NCI-H460 (cell line): ENCODE data around the gene STK26. TPM values are rescaled to one million over a fixed set of nuclear protein-coding genes. Genes with fewer than 3 reads are reported as not detected.
A peak's percentile ranks its signal among the peaks of the same experiment; 100 is the strongest.
"Not testable (repeated sequence)": the region's sequence is repeated elsewhere in the genome, so short reads cannot be mapped to it uniquely, and the experiment has no call there.

Experiments used
- DNase-seq: peaks from one replicate; pipeline ENCODE4 v3.0.0-alpha.2; 2016; ENCODE audit warnings: low read depth; ENCODE audit errors: extremely low read depth
- polyA plus RNA-seq: library from polyadenylated mRNA; depleted of rRNA; stranded (reverse); fragments of >200 nt; gene quantifications from 2 replicates; pipeline ENCODE4 v1.2.3, GENCODE V29; 2014; cell fraction: nucleus; rRNA removed
- total RNA-seq: library from RNA; depleted of rRNA; stranded (reverse); fragments of >200 nt; shearing (Covaris generic); gene quantifications from 2 replicates; pipeline ENCODE4 v1.2.3, GENCODE V29; 2014; rRNA removed

The STK26 gene
- total RNA-seq: 70.5 and 71.2 TPM in 2 replicates
- 44.9 and 64.7 TPM in 2 replicates for polyA plus RNA-seq

DNA sequence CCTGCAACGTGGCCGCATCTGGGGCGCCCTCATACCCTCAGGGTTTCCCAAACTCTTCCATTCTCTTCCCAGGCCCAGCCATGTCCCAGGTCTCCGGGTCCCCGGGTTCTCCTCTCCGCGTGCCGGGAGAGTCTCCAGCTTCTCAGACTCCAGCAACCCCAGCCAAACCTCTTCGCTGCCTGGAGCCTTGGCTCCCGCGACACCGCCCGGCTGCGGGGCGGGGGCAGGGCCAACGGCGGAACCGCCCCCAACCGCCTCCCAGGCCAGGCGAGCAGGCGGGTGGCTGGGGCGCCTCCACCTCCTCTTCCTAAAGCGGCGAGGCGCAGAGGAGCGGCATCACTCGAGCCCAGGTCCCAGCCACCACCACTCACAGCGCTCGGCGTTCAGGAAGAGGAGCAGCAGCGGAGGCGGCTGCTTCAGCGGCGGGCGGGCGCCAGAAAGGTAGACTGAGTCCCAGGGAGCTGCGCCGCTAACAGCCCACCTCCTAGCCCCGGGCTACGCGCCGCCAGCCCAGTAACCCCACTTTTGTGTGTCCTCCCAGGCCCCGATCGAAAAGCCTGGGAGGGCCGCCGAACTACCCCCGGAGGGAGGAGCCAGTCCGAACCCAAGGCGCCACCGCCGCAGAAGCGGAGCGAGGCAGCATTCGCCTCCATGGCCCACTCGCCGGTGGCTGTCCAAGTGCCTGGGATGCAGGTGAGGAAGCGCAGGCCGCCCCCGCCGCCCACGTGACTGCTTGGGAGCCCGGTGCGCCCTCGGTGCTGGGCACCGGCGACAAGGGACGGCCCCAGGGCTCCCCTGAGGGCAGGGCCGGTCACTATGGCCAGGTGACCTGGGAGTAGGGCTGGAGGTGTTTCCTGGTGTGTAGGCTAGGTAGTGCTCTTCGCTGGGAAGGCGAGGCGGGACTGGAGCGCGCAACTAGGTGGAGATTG, at the start of gene STK26:
Gene STK26 (plus strand): TSS at position 336 of the 929 bp plus-strand sequence. CDS start 316 bp downstream, at position 652.
- peak; percentile 69 for DNase-seq

- DNase-seq: no peak
These were observed 47.3 kb upstream of the STK26 start for GRCh38 chrX:131975851-131976250.

DNA sequence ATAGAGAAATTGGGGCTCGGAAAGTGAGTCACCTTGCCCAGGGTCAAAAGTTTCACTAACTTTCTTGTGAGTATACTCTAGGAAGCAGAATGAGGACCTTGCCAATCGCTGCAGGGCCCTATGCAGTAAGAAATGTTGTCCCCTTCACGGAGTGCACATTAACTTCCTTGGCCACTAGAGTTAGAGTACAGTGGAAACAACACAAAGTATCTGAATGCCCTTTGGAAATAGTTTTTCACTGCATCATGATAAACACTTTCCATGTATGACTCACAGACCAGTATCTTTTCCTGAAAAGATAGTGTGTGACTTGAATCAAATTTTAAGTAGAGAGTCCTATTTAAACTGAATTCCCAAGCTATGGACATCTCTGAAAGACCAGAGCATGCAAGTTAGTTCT, 45.5 kb upstream of the STK26 start:
- DNase-seq: no peak

- DNase-seq: no peak
These were observed 44.0 kb upstream of the STK26 start for GRCh38 chrX:131979116-131979515.

- DNase-seq: no peak
These were observed 37.5 kb upstream of the STK26 start for GRCh38 chrX:131985526-131986049.

DNA sequence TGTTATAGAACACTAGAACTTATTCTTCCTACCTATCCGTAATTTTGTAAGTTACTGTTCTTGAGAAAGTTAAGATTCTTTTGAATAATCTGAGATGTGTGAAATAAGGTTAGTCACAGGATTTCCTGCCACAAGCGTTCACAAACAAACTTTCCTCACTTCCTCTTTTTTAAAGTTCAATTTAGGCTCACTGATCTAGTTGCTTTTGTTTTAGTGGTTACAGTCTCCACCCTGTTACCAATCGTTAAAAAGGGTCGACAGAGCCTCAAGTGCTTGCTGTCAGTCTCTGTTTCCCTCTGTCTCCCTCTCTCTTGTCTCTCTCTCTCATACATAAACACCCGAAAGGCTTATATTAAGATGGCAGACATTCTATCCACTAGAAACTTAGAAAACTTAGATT, 35.9 kb upstream of the STK26 start:
- no peak for DNase-seq

DNA sequence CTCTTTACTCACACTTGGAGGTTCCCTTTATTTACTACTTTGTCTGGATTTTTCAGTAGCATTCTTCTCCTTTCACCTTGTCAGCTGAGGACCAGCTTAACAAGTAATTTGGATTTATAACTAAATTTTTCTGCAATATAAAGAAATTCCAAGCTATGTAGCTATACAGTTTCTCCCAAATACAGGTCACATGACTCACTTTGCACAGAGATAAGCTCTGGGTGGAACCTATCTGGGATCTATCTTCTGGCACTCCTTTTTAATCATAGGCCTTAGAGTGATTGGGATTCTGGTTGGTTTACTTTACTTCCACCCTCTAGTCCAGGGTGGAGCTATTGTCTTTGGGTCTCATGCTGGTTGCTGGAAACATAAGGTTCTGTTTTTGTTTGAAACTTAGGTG, 34.9 kb upstream of the STK26 start:
- DNase-seq: no peak

DNA sequence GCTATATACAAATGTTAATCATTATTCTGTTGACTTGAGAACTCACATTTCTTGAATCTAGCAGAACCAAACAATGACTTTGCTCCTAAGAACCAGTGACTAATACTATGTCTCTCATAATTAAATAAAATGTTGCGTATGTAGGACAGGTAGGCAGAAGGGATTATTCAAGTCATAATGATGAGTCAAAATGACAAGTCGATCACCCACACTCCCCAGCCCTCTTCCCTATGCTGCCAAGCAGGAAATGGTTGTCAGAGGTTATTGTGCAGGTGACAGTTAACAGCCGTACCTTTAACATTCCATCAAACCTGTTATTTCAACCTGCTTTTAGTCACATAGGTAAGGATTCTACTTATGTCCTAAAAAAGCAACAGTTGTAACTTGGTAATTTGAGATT, 22.0 kb upstream of the STK26 start:
- no peak for DNase-seq

DNA sequence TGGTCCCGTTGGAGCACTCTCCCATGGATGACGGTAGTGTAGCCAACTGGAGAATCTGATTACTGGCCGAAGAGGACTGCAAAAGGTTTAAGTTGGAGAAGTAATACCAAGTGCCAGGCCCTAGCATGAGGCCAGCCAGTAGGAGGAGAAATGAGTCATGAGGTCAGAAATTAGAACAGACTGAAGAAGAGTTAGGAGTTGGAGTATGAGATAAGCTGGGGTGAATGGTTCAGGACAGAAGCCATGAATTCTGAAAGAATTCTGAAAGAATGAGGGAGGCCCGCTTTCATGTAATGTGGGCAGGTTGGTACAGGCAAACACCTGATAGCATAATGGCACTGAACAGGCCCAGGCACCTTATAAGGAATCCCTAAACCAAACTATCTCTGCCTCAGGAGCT, 18.4 kb upstream of the STK26 start:
- no peak for DNase-seq

- no peak for DNase-seq
These were observed 13.8 kb upstream of the STK26 start for GRCh38 chrX:132009350-132009749.

DNA sequence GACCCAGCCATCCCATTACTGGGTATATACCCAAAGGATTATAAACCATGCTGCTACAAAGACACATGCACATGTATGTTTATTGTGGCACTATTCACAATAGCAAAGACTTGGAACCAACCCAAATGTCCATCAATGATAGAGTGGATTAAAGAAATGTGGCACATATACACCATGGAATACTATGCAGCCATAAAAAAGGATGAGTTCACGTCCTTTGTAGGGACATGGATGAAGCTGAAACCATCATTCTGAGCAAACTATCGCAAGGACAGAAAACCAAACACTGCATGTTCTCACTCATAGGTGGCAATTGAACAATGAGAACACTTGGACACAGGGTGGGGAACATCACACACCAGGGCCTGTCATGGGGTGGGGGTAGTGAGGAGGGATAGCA, 12.9 kb upstream of the STK26 start:
- not testable (repeated sequence) for DNase-seq

- DNase-seq: no peak
These were observed 7.2 kb upstream of the STK26 start for GRCh38 chrX:132015875-132016274.

DNA sequence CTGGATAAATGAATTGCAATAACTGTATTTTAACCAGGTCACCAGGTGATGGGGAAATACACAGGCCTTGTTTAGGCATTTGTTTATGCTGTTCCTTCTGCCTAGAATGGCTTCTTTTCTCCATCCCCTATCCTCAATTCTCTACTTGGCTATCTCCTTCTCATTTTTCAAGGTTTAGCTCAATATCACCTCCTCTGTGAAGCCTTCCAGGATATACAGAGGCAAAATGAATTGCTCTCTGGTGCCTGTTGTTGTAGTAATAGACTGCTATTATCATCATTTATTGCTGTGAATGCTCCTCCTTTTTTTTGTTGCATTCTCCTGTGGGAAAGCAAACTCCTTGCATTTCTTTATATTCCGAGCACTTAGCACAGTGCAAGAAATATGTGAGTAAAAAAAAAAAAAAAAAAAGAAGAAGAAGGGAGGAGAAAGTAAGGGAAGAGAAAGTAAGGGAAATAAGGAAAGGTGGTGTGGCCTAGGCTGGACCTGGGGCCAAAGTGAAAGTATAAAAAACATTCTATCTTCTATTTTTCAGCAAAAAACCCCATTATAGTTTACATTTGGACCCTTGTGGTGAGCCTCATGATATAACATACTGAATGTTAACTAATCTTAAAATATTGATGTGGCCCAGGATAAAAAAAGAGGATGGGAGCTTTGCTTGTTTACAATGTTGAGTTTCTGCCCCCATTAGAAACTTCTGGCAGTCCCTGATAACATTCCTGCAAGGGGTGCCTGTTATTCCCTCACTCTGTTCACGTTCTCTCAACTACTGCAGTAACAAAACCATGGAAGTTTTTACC, 6.3 kb upstream of the STK26 start:
- no peak for DNase-seq

- DNase-seq: no peak
These were observed 5.5 kb upstream of the STK26 start for GRCh38 chrX:132017431-132018185.

- DNase-seq: no peak
These were observed 720 bp upstream of the STK26 start for GRCh38 chrX:132022198-132022966.

DNA sequence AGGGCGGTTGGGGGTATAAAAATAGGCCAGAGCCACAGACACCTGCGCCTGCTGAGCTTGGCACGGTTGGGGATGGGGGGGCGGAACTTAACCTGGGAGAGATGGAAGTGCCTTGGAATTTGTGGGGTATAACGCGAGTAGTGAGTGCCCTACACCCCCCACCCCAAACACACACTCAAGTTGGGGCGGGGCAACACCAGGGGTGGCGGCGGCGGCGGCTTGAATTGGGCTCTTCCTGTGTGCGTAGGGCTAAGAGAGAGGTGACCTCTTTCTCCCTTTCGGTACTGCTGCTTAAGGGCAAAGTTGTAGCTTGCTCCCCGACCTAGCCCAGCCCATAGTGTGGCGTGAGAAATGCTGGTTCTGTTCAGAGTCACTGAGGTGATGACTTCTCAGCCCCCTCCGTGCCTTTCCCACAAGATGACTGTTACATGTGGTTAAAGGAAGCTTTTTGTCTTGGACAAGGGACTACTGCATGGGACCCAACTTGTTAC, 839 bp downstream of the STK26 start:
- no peak for DNase-seq

GRCh38 chrX:132025041-132025440, 1.9 kb downstream of the STK26 start:
- no peak for DNase-seq

DNA sequence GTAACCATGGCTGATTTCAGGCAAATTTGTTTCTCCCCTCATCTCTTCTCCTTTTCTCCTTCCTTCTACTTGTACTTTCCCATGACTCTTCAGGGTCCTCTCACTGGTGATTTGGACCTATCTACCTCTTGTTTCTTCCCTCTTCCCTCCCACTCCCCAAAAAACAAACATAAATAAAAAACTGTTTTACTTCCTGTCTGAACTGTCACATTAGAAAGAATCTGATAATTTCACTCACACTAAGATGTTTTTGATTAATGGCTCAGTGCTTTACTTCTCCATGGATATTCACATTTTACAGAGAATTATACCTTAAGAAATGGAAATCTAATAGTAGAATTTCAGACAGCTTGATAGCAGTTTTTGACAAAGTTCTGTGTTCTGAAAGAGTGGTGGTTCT, 7.2 kb downstream of the STK26 start:
- no peak for DNase-seq

DNA sequence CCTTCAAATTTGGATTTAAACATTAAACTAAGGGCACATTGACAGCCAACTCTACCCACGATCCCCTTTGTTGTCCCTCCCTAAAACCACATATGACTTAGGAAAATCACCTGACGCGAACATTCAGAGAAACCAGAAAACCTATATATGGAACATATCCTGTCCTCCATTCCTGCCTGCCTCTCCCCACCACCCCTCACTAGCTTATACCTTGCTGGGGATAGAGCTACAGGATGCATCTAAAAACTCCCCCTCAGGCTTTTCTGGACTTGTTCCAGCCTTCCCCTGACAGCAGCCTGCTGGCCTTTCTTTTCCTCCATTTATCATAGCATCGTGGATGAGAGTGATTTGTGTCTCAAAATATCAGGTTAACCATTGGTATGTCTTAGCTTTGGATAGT, 8.8 kb downstream of the STK26 start:
- no peak for DNase-seq

GRCh38 chrX:132033166-132033565, 10.1 kb downstream of the STK26 start:
- DNase-seq: no peak
